Cerebellar cortex (tissue), 1 donor: ENCODE measurements around the gene KLRC4.
"Not testable (repeated sequence)": the region's sequence is repeated elsewhere in the genome, so short reads cannot be mapped to it uniquely, and the experiment has no call there.

Experiments
- DNase-seq: peaks from one replicate; pipeline ENCODE4 v3.0.0-alpha.2; 2015; ENCODE audit warnings: low spot score

The KLRC4 gene

GRCh38 chr12:10409392-10409791 lies at the start of gene KLRC4:
KLRC4 (minus strand) TSS chr12:10409757; CDS start chr12:10409575, 182 bp downstream.
- DNase-seq: no peak

DNA sequence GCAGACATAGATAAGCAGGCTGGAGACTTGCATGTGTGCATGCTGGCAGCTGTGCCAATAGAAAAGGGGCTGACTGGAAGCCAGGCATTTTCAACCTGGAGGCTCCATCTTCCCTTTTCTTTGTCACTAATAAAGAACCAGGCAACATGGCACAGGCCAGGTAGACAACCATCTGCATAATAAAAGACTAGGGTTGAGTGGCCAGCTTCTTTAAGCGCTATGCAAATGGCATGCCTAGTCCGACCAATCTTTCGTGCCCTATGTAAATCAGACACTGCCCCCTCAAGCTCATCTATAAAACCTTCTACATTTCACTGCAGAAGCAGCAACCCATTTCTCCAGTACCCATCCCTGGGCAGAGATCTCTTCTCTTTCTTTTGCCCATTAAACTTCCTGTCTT lies 48.2 kb upstream of the KLRC4 start:
- DNase-seq: no peak

GRCh38 chr12:10456856-10457255 lies 47.3 kb upstream of the KLRC4 start:
- DNase-seq: no peak

- no peak for DNase-seq
Observed at GRCh38 chr12:10455766-10456165, 46.2 kb upstream of the KLRC4 start.

DNA sequence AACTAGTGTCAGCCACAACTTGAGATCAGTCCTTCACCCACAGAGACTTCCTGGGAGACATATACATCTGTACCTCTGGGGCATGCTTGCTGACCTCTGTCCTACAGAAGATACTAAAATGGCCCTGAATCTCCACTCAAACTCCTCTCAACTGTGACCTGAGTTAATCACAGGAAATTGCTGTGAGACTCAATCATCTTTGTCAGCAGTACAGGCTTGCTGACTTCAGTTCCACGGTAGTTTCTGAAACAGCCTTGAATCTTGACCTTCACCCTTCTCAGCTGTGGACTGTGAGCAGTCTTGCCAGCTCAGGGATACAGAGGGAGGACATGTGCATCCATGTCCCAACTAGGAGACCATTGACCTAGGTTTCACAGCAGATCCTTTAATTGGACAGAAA lies 45.0 kb upstream of the KLRC4 start:
- no peak for DNase-seq

DNA sequence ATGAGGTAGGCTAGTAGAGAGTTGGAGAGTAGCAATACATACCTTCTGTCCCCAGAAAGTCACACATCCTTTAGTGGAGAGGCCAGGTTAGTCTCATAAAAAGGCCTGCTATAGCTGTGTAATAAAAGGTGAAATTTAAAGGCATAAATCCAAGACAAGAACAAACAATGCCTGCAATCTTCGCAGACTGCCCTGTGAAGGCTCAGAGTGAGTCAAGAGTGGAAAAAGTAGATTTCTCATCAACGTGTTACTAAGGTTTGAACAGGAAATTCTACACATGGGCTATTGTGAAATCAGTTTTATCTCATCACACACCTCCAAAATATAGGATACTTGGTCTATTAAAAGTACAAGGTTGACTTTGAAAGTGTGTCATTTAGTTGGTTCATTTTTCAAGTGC lies 43.6 kb upstream of the KLRC4 start, which contains the start of gene KLRC1:
KLRC1 (minus strand) TSS at position 222 of the 400 bp plus-strand sequence. CDS start 2,221 bp downstream, outside the sequence.
- DNase-seq: no peak

DNA sequence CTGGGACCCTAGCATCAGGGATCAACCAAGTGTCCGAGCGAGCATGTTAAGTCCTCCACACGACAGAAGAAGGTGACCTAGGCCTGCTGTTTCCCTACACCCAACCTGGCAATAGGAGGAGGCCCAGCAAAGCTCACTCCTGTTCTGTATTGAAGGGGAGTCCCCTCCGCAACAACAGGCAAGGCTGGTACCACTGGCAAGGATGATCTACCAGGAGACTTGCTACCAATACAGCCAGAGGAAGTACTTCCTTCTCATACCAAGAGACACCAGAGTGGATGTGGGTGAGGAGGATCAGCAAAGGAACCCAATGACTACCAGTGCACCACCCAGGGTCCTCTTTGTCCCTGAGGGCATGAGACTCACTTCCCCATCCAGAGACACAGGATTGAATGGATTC lies 38.7 kb upstream of the KLRC4 start:
- no peak for DNase-seq

DNA sequence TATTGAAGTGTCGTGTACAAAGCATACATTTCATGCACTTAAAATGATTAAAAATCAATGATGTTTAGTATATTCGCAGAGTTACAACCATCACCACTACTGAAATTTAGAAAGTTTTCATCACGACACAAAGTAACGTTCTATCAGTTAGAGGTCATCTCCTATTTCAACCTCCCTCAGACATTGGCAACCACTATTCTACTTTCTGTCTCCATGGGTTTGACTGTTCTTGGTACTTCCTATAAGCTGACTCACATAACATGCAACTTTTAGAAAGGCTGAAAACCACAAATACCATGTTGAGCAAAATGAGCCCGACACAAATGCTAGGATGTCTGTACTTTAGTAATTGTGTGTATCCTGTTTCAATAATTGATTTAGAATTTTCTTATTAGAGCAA lies 36.5 kb upstream of the KLRC4 start:
- not testable (repeated sequence) for DNase-seq

GRCh38 chr12:10441144-10441543 lies 31.6 kb upstream of the KLRC4 start:
- not testable (repeated sequence) for DNase-seq

- not testable (repeated sequence) for DNase-seq
Observed at GRCh38 chr12:10439608-10440274, 30.2 kb upstream of the KLRC4 start.

DNA sequence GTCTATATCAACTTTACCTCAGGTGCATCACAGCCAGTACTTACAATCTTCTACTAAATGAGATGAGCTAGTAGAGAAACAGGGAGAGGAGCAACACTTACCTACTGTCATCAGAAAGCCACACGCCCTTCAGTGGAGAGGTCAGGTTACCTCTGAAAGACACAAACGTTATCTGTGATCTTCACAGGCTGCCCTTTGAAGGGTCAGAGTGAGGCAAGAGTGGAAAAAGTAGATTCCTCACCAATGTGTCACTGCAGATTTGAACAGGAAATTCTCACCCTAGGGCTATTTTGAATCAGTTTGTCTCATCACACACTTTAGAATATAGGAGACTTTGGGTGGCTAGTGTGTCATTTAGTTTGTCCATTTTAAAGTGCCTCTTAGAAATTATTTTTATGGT lies 28.0 kb upstream of the KLRC4 start:
- DNase-seq: not testable (repeated sequence)

- DNase-seq: not testable (repeated sequence)
Observed at GRCh38 chr12:10435816-10436215, 26.3 kb upstream of the KLRC4 start, which contains the start of gene KLRC2. KLRC2 (minus strand) TSS chr12:10436010; CDS start chr12:10435986, 24 bp downstream.

DNA sequence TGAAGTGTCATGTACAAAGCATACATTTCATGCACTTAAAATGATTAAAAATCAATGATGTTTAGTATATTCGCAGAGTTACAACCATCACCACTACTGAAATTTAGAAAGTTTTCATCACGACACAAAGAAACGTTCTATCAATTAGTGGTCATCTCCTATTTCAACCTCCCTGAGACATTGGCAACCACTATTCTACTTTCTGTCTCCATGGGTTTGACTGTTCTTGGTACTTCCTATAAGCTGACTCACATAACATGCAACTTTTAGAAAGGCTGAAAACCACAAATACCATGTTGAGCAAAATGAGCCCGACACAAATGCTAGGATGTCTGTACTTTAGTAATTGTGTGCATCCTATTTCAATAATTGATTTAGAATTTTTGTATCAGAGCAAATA lies 21.1 kb upstream of the KLRC4 start:
- DNase-seq: not testable (repeated sequence)

GRCh38 chr12:10425938-10426337 lies 16.4 kb upstream of the KLRC4 start:
- not testable (repeated sequence) for DNase-seq

DNA sequence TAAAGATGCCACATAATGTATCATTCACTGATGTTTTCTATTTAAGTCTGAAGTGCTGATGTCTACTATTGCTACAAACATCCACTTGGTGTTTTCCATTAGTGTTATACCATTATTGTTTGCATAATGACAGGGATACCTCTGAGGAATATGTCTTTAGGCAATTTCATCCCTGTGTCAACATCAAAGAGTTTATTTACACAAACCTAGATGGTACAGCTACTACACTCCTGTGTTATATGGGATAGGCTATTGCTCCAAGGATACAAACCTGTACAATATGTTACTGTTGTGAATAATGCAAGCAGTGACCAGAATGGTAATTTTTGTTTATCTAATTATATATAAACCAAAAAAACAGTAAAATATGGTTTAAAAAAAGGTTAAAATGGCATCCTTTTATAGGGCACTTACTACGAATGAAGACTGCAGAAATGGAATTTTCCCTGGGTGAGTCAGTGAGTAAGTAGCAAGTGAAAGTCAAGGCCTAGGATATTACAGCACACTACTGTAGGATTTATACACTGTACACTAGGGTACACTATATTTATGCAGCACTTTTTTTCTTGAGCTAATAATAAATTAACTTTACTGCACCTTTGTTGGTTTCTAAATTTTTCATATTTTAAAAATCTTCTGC lies 14.8 kb upstream of the KLRC4 start:
- DNase-seq: not testable (repeated sequence)

DNA sequence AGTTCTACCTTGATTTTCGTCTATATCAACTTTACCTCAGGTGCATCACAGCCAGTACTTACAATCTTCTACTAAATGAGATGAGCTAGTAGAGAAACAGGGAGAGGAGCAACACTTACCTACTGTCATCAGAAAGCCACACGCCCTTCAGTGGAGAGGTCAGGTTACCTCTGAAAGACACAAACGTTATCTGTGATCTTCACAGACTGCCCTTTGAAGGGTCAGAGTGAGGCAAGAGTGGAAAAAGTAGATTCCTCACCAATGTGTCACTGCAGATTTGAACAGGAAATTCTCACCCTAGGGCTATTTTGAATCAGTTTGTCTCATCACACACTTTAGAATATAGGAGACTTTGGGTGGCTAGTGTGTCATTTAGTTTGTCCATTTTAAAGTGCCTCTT lies 12.6 kb upstream of the KLRC4 start:
- not testable (repeated sequence) for DNase-seq

- DNase-seq: not testable (repeated sequence)
Observed at GRCh38 chr12:10420334-10420733, 10.8 kb upstream of the KLRC4 start, which contains the start of gene KLRC3. KLRC3 (minus strand) TSS chr12:10420595; CDS start chr12:10420550, 45 bp downstream.

DNA sequence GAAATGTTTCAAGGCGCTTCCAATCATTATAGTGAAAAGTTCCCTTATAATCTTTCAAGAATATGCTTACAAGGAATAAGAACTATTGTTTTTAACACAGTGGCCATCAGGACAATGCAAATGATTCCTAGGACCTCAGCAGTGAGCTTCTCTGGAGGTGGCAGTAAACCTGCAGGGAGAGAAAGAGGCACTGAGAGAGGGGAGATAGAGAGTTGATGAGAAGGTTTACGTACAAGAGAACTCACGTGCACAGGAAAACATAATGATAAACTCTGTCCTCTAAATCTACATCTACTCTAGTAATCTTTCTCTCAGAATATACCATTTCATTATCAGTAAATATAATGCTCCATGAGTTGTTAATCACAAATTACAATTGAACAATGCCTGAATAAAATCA lies 715 bp downstream of the KLRC4 start:
- DNase-seq: no peak

DNA sequence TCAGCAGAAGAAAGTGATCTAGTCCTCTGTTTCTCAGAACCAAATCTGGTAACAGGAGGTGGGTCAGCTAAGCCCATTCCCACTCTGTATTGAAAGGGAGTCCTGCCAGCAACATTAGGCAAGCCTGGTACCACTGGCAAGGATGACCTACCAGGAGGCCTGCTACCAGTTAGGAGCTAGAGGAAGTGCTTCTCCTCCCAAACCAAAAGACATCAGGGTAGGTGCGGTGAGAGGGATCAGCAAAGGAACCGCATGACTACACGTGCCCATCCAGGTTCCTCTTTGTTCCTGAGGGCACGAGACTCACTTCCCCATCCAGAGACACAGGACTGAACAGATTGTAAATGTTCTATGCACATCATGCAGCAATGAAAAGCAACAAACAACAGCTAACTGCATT lies 2.8 kb downstream of the KLRC4 start:
- no peak for DNase-seq

DNA sequence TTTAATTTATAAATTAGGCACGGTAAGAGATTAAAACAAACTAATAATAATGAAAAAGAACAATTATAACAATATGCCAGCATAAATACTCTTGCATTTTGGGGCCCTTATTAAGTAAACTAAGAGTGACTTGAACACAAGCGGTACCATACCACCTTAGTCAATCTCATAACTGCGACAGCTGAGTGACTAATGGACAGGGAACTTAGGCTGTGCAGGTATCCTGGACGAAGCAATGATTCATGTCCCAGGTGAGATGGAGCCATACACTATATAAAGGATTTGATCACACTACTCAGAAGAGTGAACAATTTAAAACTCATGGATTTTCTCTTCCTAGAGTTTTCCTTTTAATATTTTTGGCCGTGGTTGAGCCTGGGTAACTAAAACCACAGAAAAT lies 4.3 kb downstream of the KLRC4 start:
- DNase-seq: no peak

DNA sequence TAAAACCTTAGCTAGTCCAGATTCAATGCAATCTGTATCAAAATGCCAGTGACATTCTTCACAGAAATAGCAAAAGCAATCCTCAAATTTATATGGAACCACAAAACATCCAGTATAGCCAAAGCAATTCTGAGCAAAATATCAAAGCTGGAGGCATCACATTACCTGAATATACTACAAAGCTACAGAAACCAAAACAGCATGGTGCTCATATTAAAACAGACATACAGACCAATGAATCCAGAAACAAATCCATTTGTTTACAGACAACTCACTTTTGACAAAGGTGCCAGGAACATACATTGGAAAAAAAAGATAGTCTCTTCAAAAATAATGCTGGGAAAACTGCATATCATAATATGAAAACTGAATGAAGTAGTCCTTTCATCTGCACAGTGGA lies 4.8 kb downstream of the KLRC4 start:
- no peak for DNase-seq

DNA sequence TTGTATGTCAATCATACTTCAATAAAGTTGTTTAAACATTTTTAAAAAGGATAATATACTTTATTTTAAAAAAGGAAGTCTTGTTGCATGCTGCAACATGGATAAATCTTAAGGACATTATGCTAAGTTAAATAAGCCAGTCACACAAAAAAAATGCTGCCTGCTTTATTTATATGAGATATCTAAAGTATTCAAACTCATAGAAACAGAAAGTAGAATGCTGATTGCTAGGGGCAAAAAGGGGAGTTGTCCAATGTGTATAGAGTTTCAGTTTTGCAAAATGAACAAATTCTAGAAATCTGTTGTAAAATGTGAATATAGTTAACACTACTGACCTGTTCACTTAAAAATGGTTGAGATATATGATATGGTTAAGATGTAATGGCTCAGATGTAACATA lies 8.7 kb downstream of the KLRC4 start:
- no peak for DNase-seq

- no peak for DNase-seq
Observed at GRCh38 chr12:10398168-10398567, 11.4 kb downstream of the KLRC4 start.
